ENCODE measurements around the gene RASSF5. TPM values are rescaled to one million over a fixed set of nuclear protein-coding genes. Genes with fewer than 3 reads are reported as not detected.

RASSF5 gene
- total and polyA plus RNA-seq, 2 donors (not counting 1 experiment from before 2014, with no cell fraction given), result 69.7 to 146 TPM

DNA sequence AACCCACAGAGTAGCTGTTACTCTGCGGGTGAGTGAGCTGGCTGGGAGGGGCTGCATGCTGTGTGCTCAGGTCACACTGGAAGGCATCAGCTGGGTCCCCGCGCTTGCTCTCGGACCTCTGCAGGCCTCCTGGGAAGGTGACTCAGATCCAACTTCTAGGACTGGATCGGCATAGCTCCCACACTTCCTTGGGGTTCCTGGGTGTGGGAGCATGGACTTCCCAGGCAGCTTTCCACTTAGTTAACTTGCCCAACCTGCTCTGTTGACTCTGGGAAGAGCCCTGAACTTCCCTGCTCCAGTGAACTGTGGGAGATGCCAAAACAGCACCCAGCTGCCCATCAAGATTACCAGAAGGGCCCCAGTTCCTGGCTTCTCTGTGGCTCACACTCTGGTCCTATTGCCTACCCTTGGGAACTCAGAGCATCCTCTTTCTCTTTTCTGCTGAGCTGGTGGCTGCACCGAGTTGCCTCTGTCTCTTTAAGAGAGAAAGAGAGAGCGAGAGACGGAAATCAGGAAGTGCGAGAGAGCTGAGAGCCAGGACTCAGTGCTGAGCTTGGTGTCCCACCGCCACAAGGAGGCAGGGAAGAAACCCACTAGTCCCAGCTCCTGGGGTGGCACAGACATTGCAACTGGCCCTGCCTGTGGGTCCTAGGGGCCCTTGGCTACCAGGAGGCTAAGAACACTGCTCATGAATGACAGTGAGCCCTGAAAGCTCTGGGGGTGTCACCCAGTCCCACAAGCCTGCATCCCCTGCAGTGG lies 37.2 kb upstream of the RASSF5 start, which contains the start of gene IKBKE:
Gene IKBKE (plus strand): TSS at position 544 of the 759 bp plus-strand sequence. CDS start 2,752 bp downstream, outside the sequence.
- peak; percentile 77 for DNase-seq
- Mint-ChIP-seq H3K9me3 (ENCODE audit: insufficient read depth) (no peaks in the 10 kb centered on the region), H3K4me3 (peak within 1 kb of the TSS; percentile 88), H3K27ac (peak within 1 kb of the TSS; percentile 85), H3K4me1 (peaks cover 73% of the 10 kb centered on the region), H3K27me3 (no peaks in the 10 kb centered on the region)
- Histone ChIP-seq H3K4me1 (ENCODE audit: control insufficient read depth in 2 of 2, insufficient read depth in 2 of 2, low read length in 2 of 2) (peaks cover 63 to 74% of the 10 kb centered on the region in 2 donors), H3K79me2 (ENCODE audit: control insufficient read depth, insufficient read depth, low read length) (peaks cover 4% of the 10 kb centered on the region), H3K4me2 (replicated peaks; ENCODE audit: low read depth, low read length, poor library complexity, severe bottlenecking) (peak within 1 kb of the TSS; percentile 93), H3K27me3 (replicated peaks in 1 of 4; ENCODE audit: control extremely low read depth in 1 of 4, control insufficient read depth in 3 of 4, insufficient read depth in 4 of 4, low read length in 3 of 4) (no peaks in the 10 kb centered on the region), H3K36me3 (replicated peaks in 1 of 2; ENCODE audit: control extremely low read depth in 1 of 2, control insufficient read depth in 1 of 2, extremely low read depth in 1 of 2, insufficient read depth in 2 of 2, low read length in 1 of 2) (peaks cover 0 to 20% of the 10 kb centered on the region in 2 experiments), H3K27ac (ENCODE audit: low read length in 2 of 2) (peak within 1 kb of the TSS; percentile 63 to 75), H4K20me1 (ENCODE audit: control insufficient read depth, insufficient read depth, low read length, poor library complexity, severe bottlenecking) (no peaks in the 10 kb centered on the region), H3K4me3 (ENCODE audit: control extremely low read depth in 1 of 5, extremely low read depth in 1 of 5, insufficient read depth in 1 of 5, low read depth in 2 of 5, low read length in 4 of 5) (peak within 1 kb of the TSS; percentile 62 to 97 (median 85)), H3K9ac (ENCODE audit: low read length) (peak within 1 kb of the TSS; percentile 91), H2AFZ (ENCODE audit: insufficient read depth, low read depth, low read length, poor library complexity, severe bottlenecking) (peak within 1 kb of the TSS; percentile 81), H3K9me3 (ENCODE audit: control extremely low read depth in 1 of 3, control insufficient read depth in 2 of 3, insufficient read depth in 1 of 3, low read length in 2 of 3) (no peaks in the 10 kb centered on the region)
- ATAC-seq (ENCODE audit: low read depth), result peak; percentile 65
- ChIA-PET CTCF (interaction anchor here (0.7 to 3.8 kb wide), 20 partner anchors 10 to 512 kb away, joined by 3 to 60 read pairs (median 4); partner anchors contain the start of genes DYRK3, EIF2D, MAPKAPK2 and RASSF5), POLR2A (interaction anchor here (0.7 to 1.3 kb wide), 3 partner anchors 65 to 253 kb away, joined by 3 to 12 read pairs (median 7); no protein-coding TSS in a partner anchor)
- WGBS (ENCODE audit: insufficient coverage), result 37% methylated on average over 9 of the region's 10 CpGs
- TF ChIP-seq EZH2 (IDR thresholded peaks at IDR 0.05; ENCODE audit: borderline replicate concordance, insufficient read depth, low read depth, low read length, poor library complexity, severe bottlenecking), result no peak
- TF ChIP-seq, protein P1, sequence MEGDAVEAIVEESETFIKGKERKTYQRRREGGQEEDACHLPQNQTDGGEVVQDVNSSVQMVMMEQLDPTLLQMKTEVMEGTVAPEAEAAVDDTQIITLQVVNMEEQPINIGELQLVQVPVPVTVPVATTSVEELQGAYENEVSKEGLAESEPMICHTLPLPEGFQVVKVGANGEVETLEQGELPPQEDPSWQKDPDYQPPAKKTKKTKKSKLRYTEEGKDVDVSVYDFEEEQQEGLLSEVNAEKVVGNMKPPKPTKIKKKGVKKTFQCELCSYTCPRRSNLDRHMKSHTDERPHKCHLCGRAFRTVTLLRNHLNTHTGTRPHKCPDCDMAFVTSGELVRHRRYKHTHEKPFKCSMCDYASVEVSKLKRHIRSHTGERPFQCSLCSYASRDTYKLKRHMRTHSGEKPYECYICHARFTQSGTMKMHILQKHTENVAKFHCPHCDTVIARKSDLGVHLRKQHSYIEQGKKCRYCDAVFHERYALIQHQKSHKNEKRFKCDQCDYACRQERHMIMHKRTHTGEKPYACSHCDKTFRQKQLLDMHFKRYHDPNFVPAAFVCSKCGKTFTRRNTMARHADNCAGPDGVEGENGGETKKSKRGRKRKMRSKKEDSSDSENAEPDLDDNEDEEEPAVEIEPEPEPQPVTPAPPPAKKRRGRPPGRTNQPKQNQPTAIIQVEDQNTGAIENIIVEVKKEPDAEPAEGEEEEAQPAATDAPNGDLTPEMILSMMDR (IDR thresholded peaks at IDR 0.05), result peak; percentile 30
- intact Hi-C loops (cut with micrococcal nuclease), result loop anchor here (5.0 to 10.0 kb wide), 4 partner anchors 37 to 445 kb away; partner anchors contain the start of gene RASSF5

All from B cell (primary cell).